Panc1 (cell line): Measurements from ENCODE around the gene THEM5. TPM values are rescaled to one million over a fixed set of nuclear protein-coding genes. Genes with fewer than 3 reads are reported as not detected.

Source experiments
- ATAC-seq: fragments of 200-7000 bp; cut with Tn5 transposase; 2 replicates; pipeline ENCODE4 v1.9.1; 2020; ENCODE audit warnings: mild to moderate bottlenecking, moderate library complexity
- BruUV-seq: library from RNA; stranded (reverse); fragments of 400-500 nt; replicated peaks from 2 replicates; lab custom pipeline; 2021; lab: Mats Ljungman, UMichigan
- CTCF ChIA-PET: fragments of 300-600 bp; sonication (Branson Sonifier 250); formaldehyde crosslinking; loops from one replicate; lab custom pipeline; 2022; ENCODE audit warnings: antibody characterized with exemption; lab: Charles Lee
- POLR2A ChIA-PET: fragments of 300-600 bp; sonication (Branson Sonifier 250); formaldehyde crosslinking; loops from one replicate; lab custom pipeline; 2022; ENCODE audit warnings: antibody characterized with exemption; lab: Charles Lee
- DNase-seq: peaks from one replicate; pipeline ENCODE4 v3.0.0-alpha.2; 2010; ENCODE audit warnings: low read depth, low spot score
- H3K27ac ChIP-seq: 2 replicates; pipeline ENCODE4 v1.5.1; 2011; ENCODE audit warnings: mild to moderate bottlenecking, low read length, inconsistent platforms
- H3K27me3 ChIP-seq: fragments of 200-500 bp; sonication (Bioruptor generic); 2 replicates; pipeline ENCODE4 v1.6.0; 2014; ENCODE audit warnings: low read length, inconsistent platforms; ENCODE audit not compliant: control insufficient read depth, insufficient read depth
- H3K36me3 ChIP-seq: fragments of 200-500 bp; sonication (Bioruptor generic); 2 replicates; pipeline ENCODE4 v1.5.1; 2014; ENCODE audit warnings: inconsistent platforms, mild to moderate bottlenecking, low read length, moderate library complexity; ENCODE audit not compliant: control insufficient read depth, insufficient read depth
- H3K4me1 ChIP-seq: 2 replicates; pipeline ENCODE4 v1.5.1; 2011; ENCODE audit warnings: inconsistent platforms, mild to moderate bottlenecking, low read length, moderate library complexity; ENCODE audit not compliant: control insufficient read depth, insufficient read depth
- H3K4me3 ChIP-seq, 2 experiments: 2 replicates each; pipeline ENCODE4 v1.5.1; 2011 to 2012; ENCODE audit warnings: low read depth in 2 of 2, low read length in 2 of 2, mild to moderate bottlenecking in 2 of 2, inconsistent platforms in 1 of 2, moderate library complexity in 1 of 2
- H3K9me3 ChIP-seq: fragments of 200-500 bp; sonication (Bioruptor generic); 2 replicates; pipeline ENCODE4 v1.5.1; 2014; ENCODE audit warnings: low read depth, mild to moderate bottlenecking, inconsistent platforms, low read length, moderate library complexity; ENCODE audit not compliant: control insufficient read depth, insufficient read depth
- CTCF ChIP-seq: fragments of 450-650 bp; IDR thresholded peaks from 2 replicates; pipeline ENCODE4 v1.5.1; 2017; ENCODE audit warnings: mild to moderate bottlenecking
- POLR2AphosphoS5 ChIP-seq: IDR thresholded peaks from 2 replicates; pipeline ENCODE4 v1.6.1; 2012; ENCODE audit warnings: mild to moderate bottlenecking, low read depth, low read length, moderate library complexity
- REST ChIP-seq, 2 experiments: IDR thresholded peaks; 2 replicates each; pipeline ENCODE4 v1.6.1; 2011 to 2012; ENCODE audit warnings: low read depth in 2 of 2, control low read depth in 1 of 2, low read length in 1 of 2, mild to moderate bottlenecking in 1 of 2, moderate library complexity in 1 of 2; ENCODE audit not compliant: insufficient read depth in 1 of 2
- SIN3A ChIP-seq: IDR thresholded peaks from 2 replicates; pipeline ENCODE4 v1.6.1; 2012; ENCODE audit warnings: low read depth, mild to moderate bottlenecking, low read length, moderate library complexity, borderline replicate concordance; ENCODE audit not compliant: insufficient read depth
- TCF7L2 ChIP-seq: IDR thresholded peaks from 2 replicates; pipeline ENCODE4 v1.6.1; 2011; ENCODE audit warnings: mild to moderate bottlenecking, low read depth, low read length, inconsistent platforms
- in situ Hi-C: cut with HindIII; loops from 2 replicates; pipeline ENCODE4 v1.10.0; 2016; ENCODE audit warnings: low sequenced_read_pairs, low pct_unique_long_range_greater_than_20kb
- intact Hi-C: fragments of 100-400 bp; cut with micrococcal nuclease; formaldehyde crosslinking; loops from one replicate; pipeline ENCODE4 v1.10.0; 2022; ENCODE audit not compliant: unreplicated experiment
- total RNA-seq: library from RNA; stranded (reverse); gene quantifications from one replicate; pipeline ENCODE4 v1.2.1, GENCODE V29; 2021; ENCODE audit not compliant: unreplicated experiment

Gene THEM5
- total RNA-seq, 1 experiment from 2014 or later, result not detected

GRCh38 chr1:151840421-151840820, 13.1 kb downstream of the THEM5 start:
- in situ Hi-C loops (no loop called here), intact Hi-C loops (no loop called here)
- DNase-seq (no peak), ATAC-seq (no peak)
- H3K27ac ChIP-seq, result peak overlapping the region; percentile 90
- TF ChIP-seq CTCF (no peak), SIN3A (no peak), REST (IDR thresholded peaks at IDR 0.05; ENCODE audit: insufficient read depth in 1 of 2, low read depth in 2 of 2, low read length in 1 of 2) (no peak), TCF7L2 (no peak), POLR2AphosphoS5 (no peak)
- CTCF ChIA-PET, result interaction anchor here (0.6 kb wide), 1 partner anchor 22 kb away, joined by 3 read pairs; no protein-coding TSS in a partner anchor
- peaks cover 10% of the 10 kb centered on the region for H3K4me1 ChIP-seq
- H3K27me3 ChIP-seq, result no peaks in the 10 kb centered on the region
- H3K36me3 ChIP-seq, result no peaks in the 10 kb centered on the region
- H3K4me3 ChIP-seq, result peak overlapping the region; percentile 57 to 73
- POLR2A ChIA-PET, result interaction anchor here (0.5 to 0.6 kb wide), 4 partner anchors 37 to 469 kb away, joined by 3 to 11 read pairs (median 3); no protein-coding TSS in a partner anchor
- no peaks in the 10 kb centered on the region for H3K9me3 ChIP-seq
- BruUV-seq, result no TSS peak

- intact Hi-C loops, result loop anchor here (10.0 kb wide), 3 partner anchors 145 to 395 kb away; no protein-coding TSS in a partner anchor
- peak within 1 kb of the TSS; percentile 90 for H3K27ac ChIP-seq
- H3K9me3 ChIP-seq, result no peaks in the 10 kb centered on the region
- no TSS peak for BruUV-seq
- no peak; the same call in none of the 2 replicates for TF ChIP-seq POLR2AphosphoS5
- no peak for TF ChIP-seq REST (IDR thresholded peaks at IDR 0.05; ENCODE audit: insufficient read depth in 1 of 2, low read depth in 2 of 2, low read length in 1 of 2)
- TF ChIP-seq CTCF, result no peak
- TF ChIP-seq TCF7L2, result no peak
- no peak for TF ChIP-seq SIN3A
- in situ Hi-C loops, result no loop called here
- peak within 1 kb of the TSS; percentile 57 to 73 for H3K4me3 ChIP-seq
- POLR2A ChIA-PET, result interaction anchor here (0.6 kb wide), 3 partner anchors 38 to 468 kb away, joined by 3 to 11 read pairs (median 3); no protein-coding TSS in a partner anchor
- no peak for DNase-seq
- CTCF ChIA-PET, result interaction anchor here (0.6 kb wide), 2 partner anchors 23 to 171 kb away, joined by 3 read pairs; no protein-coding TSS in a partner anchor
- peak; percentile 90 for ATAC-seq
- H3K27me3 ChIP-seq, result no peaks in the 10 kb centered on the region
- H3K4me1 ChIP-seq, result peaks cover 10% of the 10 kb centered on the region
- H3K36me3 ChIP-seq, result no peaks in the 10 kb centered on the region
Observed at GRCh38 chr1:151839457-151840403, 13.8 kb downstream of the THEM5 start, which contains the start of gene C2CD4D. TSS of gene C2CD4D (minus strand) at chr1:151839820. CDS start at chr1:151838989, 831 bp downstream.
